NK-92 (cell line): ENCODE results near the gene SLC2A14.
"Not testable (repeated sequence)": the region's sequence is repeated elsewhere in the genome, so short reads cannot be mapped to it uniquely, and the experiment has no call there.

ENCODE experiments used
- DNase-seq: peaks from one replicate; lab custom pipeline; 2025; ENCODE audit not compliant: unreplicated experiment; lab: John Stamatoyannopoulos, UW

The SLC2A14 gene

GRCh38 chr12:7872566-7873319, at the start of gene SLC2A14:
Gene SLC2A14 (minus strand): TSS chr12:7872915. CDS start chr12:7869880, 3,035 bp downstream.
- DNase-seq = no peak

GRCh38 chr12:7921181-7921580, 48.5 kb upstream of the SLC2A14 start:
- not testable (repeated sequence) for DNase-seq

- DNase-seq = not testable (repeated sequence)
These were observed 45.5 kb upstream of the SLC2A14 start for GRCh38 chr12:7918268-7918590.

GRCh38 chr12:7917392-7918267, 44.9 kb upstream of the SLC2A14 start:
- no peak for DNase-seq

GRCh38 chr12:7916936-7917335, 44.2 kb upstream of the SLC2A14 start:
- DNase-seq = no peak

GRCh38 chr12:7915661-7916403, 43.1 kb upstream of the SLC2A14 start:
- no peak for DNase-seq

GRCh38 chr12:7910106-7910505, 37.4 kb upstream of the SLC2A14 start:
- not testable (repeated sequence) for DNase-seq

- DNase-seq = no peak
These were observed 34.3 kb upstream of the SLC2A14 start for GRCh38 chr12:7907009-7907408.

GRCh38 chr12:7906303-7906702, 33.6 kb upstream of the SLC2A14 start:
- DNase-seq = not testable (repeated sequence)

GRCh38 chr12:7905600-7906125, 32.9 kb upstream of the SLC2A14 start:
- DNase-seq = not testable (repeated sequence)

- DNase-seq = no peak
These were observed 32.4 kb upstream of the SLC2A14 start for GRCh38 chr12:7905071-7905470.

GRCh38 chr12:7902416-7902815, 29.7 kb upstream of the SLC2A14 start:
- not testable (repeated sequence) for DNase-seq

GRCh38 chr12:7899755-7900154, 27.0 kb upstream of the SLC2A14 start:
- DNase-seq = no peak

- DNase-seq = not testable (repeated sequence)
These were observed 24.0 kb upstream of the SLC2A14 start for GRCh38 chr12:7896726-7897125.

GRCh38 chr12:7892186-7892980, 19.7 kb upstream of the SLC2A14 start:
- DNase-seq = no peak

- no peak for DNase-seq
These were observed 12.0 kb upstream of the SLC2A14 start for GRCh38 chr12:7884689-7885088.

- DNase-seq = not testable (repeated sequence)
These were observed 9.0 kb upstream of the SLC2A14 start for GRCh38 chr12:7881736-7882120.

GRCh38 chr12:7880952-7881735, 8.4 kb upstream of the SLC2A14 start:
- not testable (repeated sequence) for DNase-seq

- no peak for DNase-seq
These were observed 6.5 kb upstream of the SLC2A14 start for GRCh38 chr12:7879246-7879645.

GRCh38 chr12:7877420-7877819, 4.7 kb upstream of the SLC2A14 start:
- DNase-seq = no peak
